Esophagus squamous epithelium (tissue), 5 donors: ENCODE data around the gene KIF13A. TPM values are rescaled to one million over a fixed set of nuclear protein-coding genes. Genes with fewer than 3 reads are reported as not detected.
A peak's percentile ranks its signal among the peaks of the same experiment; 100 is the strongest.
"Not testable (repeated sequence)": the region's sequence is repeated elsewhere in the genome, so short reads cannot be mapped to it uniquely, and the experiment has no call there.

ENCODE experiments used
- DNase-seq: peaks from one replicate; lab custom pipeline; 2025; lab: John Stamatoyannopoulos, UW
- H3K27ac ChIP-seq, 4 donors: fragments of 200-600 bp; sonication (generic); one replicate each; pipeline ENCODE4 v1.5.1; 2016 to 2019; ENCODE audit warnings: mild to moderate bottlenecking in 1 of 4
- H3K27me3 ChIP-seq, 4 donors: fragments of 200-600 bp; sonication (generic); 1 replicate in 3 of 4; 2 replicates in 1 of 4; pipeline versions ENCODE4 v1.5.1 to v1.6.0; 2017 to 2021; ENCODE audit warnings: antibody characterized with exemption in 1 of 4
- H3K36me3 ChIP-seq, 3 donors: fragments of 200-600 bp; sonication (generic); one replicate each; pipeline ENCODE4 v1.5.1; 2016 to 2019
- H3K4me1 ChIP-seq, 3 donors: fragments of 200-600 bp; sonication (generic); one replicate each; pipeline ENCODE4 v1.5.1; 2017 to 2019
- H3K4me3 ChIP-seq, 4 donors: fragments of 200-600 bp; sonication (generic); 1 replicate in 3 of 4; 2 replicates in 1 of 4; pipeline ENCODE4 v1.5.1; 2016 to 2019; ENCODE audit warnings: mild to moderate bottlenecking in 2 of 4, moderate library complexity in 1 of 4
- H3K9me3 ChIP-seq, 3 donors: fragments of 200-600 bp; sonication (generic); one replicate each; pipeline ENCODE4 v1.5.1; 2016 to 2019
- POLR2A ChIP-seq, 4 donors: fragments of 450-650 bp; IDR thresholded peaks; one replicate each; pipeline ENCODE4 v1.6.1; 2017; ENCODE audit warnings: antibody characterized with exemption in 4 of 4, mild to moderate bottlenecking in 4 of 4, moderate library complexity in 3 of 4
- WGBS, 2 donors: methylation state at CpG; one replicate each; pipeline ENCODE4 v1.1.5; 2018; 5-methylcytosine and 5-hydroxymethylcytosine counted together
- intact Hi-C: fragments of 100-400 bp; cut with DNase I; formaldehyde crosslinking; loops from one replicate; pipeline ENCODE4 v1.15.0; 2022
- total RNA-seq, 4 donors: library from RNA; depleted of rRNA; stranded (reverse); fragments of >200 nt; gene quantifications; one replicate each; pipeline ENCODE4 v1.1.0, GENCODE V29; 2016
- TF ChIP-seq, protein P1 (sequence below), 6 experiments: fragments of 450-650 bp in 4 of 6; fragments of 200-600 bp in 2 of 6; sonication (generic) in 2 of 6; IDR thresholded peaks; one replicate each; pipeline ENCODE4 v1.5.1; 2016 to 2019; ENCODE audit warnings: antibody characterized with exemption in 6 of 6, mild to moderate bottlenecking in 4 of 6, moderate library complexity in 4 of 6
- donor health status: DM: yes; HTN: yes; CAD: no.

Gene KIF13A
- total RNA-seq, 4 donors from 2014 or later: 18.7 to 34.5 (median 25.0) TPM

DNA sequence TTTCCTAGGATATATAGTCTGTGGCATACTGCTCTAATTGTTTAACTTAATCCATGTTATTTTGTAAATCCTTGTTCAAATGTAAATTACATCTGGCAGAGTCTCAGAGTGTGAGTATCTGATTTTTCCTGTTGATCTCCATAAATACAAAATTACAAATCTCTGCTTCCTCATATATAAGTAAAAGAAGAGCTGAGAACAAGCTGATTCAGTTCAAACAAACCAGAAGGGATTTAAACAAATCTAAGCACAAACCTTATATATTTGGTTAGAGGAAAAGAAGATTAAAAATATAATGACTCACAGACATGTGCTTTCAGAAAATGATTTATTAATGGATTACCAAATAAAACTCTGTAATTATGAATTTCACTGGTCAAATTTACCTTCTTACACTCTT lies 37.3 kb downstream of the KIF13A start:
- DNase-seq: no peak
- Histone ChIP-seq H3K27me3 (peaks cover 0 to 47% (median 0%) of the 10 kb centered on the region in 4 donors), H3K27ac (peak overlapping the region in 1 of 4 donors; percentile 18), H3K4me3 (no peak overlapping the region), H3K36me3 (no peaks in the 10 kb centered on the region), H3K4me1 (peaks cover 0 to 17% (median 0%) of the 10 kb centered on the region in 3 donors), H3K9me3 (no peaks in the 10 kb centered on the region)
- TF ChIP-seq, protein P1, sequence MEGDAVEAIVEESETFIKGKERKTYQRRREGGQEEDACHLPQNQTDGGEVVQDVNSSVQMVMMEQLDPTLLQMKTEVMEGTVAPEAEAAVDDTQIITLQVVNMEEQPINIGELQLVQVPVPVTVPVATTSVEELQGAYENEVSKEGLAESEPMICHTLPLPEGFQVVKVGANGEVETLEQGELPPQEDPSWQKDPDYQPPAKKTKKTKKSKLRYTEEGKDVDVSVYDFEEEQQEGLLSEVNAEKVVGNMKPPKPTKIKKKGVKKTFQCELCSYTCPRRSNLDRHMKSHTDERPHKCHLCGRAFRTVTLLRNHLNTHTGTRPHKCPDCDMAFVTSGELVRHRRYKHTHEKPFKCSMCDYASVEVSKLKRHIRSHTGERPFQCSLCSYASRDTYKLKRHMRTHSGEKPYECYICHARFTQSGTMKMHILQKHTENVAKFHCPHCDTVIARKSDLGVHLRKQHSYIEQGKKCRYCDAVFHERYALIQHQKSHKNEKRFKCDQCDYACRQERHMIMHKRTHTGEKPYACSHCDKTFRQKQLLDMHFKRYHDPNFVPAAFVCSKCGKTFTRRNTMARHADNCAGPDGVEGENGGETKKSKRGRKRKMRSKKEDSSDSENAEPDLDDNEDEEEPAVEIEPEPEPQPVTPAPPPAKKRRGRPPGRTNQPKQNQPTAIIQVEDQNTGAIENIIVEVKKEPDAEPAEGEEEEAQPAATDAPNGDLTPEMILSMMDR (IDR thresholded peaks at IDR 0.05): no peak
- TF ChIP-seq POLR2A (IDR thresholded peaks at IDR 0.05): no peak
- intact Hi-C loops: no loop called here

DNA sequence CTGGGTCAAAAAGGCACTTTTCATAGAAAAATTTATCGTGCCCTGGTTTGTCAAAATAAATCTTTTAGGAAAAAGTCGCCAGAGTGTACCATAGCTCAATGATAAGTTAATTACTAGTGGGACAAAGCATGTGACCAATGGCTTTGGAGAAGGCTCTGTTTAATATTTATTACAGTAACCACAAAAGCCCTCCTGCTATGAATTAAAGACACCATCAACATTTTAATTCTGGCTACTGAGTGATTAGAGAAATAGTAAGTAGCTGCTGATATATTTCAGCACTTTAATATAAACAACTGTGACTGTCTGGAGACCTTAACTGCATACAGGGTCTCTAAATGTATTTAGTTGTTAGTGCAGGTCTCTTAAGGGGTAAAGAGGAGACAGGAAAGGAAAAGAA lies 38.3 kb downstream of the KIF13A start:
- intact Hi-C loops: no loop called here
- H3K27ac ChIP-seq: no peak overlapping the region
- H3K4me1 ChIP-seq: peaks cover 0 to 22% (median 0%) of the 10 kb centered on the region in 3 donors
- TF ChIP-seq, protein P1 (IDR thresholded peaks at IDR 0.05): no peak
- no peak for TF ChIP-seq POLR2A (IDR thresholded peaks at IDR 0.05)
- peaks cover 0 to 40% (median 0%) of the 10 kb centered on the region in 4 donors for H3K27me3 ChIP-seq
- no peak overlapping the region for H3K4me3 ChIP-seq
- no peaks in the 10 kb centered on the region for H3K36me3 ChIP-seq
- no peak for DNase-seq
- no peaks in the 10 kb centered on the region for H3K9me3 ChIP-seq
- 87 to 89% methylated on average over 2 of the region's 2 CpGs for WGBS, 2 donors

DNA sequence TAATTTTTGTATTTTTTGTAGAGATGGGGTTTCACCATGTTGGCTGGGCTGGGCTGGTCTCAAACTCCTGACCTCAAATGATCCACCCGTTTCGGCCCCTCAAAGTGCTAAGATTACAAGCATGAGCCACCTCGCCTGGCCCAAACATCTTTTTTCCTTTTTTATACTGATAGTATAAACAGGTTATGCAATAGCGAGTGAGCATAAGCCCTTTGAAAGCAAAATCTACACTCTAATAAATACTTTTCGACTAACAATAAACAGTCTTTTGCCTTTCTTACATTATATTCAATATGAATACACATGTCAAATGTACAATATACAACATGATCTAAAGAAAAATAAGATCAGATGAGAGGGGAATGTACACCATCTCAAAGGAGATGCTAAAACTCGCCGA lies 38.7 kb downstream of the KIF13A start:
- no peak overlapping the region for H3K27ac ChIP-seq
- H3K4me3 ChIP-seq: no peak overlapping the region
- WGBS, 2 donors: 61 to 75% methylated on average over 7 of the region's 7 CpGs
- peaks cover 0 to 40% (median 0%) of the 10 kb centered on the region in 4 donors for H3K27me3 ChIP-seq
- no peaks in the 10 kb centered on the region for H3K36me3 ChIP-seq
- TF ChIP-seq, protein P1 (IDR thresholded peaks at IDR 0.05): no peak
- TF ChIP-seq POLR2A (IDR thresholded peaks at IDR 0.05): no peak
- H3K4me1 ChIP-seq: peaks cover 0 to 22% (median 0%) of the 10 kb centered on the region in 3 donors
- H3K9me3 ChIP-seq: no peaks in the 10 kb centered on the region
- no peak for DNase-seq
- intact Hi-C loops: no loop called here

DNA sequence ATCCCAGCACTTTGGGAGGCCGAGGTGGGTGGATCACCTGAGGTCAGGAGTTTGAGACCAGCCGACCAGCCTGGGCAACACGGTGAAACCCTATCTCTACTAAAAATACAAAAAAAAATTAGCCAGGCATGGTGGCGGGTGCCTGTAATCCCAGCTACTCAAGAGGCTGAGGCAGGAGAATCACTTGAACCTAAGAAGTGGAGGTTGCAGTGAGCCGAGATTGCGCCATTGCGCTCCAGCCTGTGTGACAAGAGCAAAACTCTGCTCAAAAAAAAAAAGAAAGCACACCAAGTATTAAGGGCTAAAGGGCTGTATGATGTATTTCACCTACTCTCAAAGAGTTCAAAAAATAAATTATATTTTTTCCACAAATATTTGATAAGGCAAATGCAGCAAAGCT lies 39.9 kb downstream of the KIF13A start:
- H3K36me3 ChIP-seq, intact Hi-C loops, H3K4me3 ChIP-seq, DNase-seq, H3K9me3 ChIP-seq, H3K27ac ChIP-seq: not testable (repeated sequence)
- 98 to 100% methylated on average over 3 to 7 of the region's 7 CpGs for WGBS, 2 donors
- Histone ChIP-seq H3K4me1 (peaks cover 0 to 22% (median 0%) of the 10 kb centered on the region in 3 donors), H3K27me3 (peaks cover 0 to 33% (median 0%) of the 10 kb centered on the region in 4 donors)

DNA sequence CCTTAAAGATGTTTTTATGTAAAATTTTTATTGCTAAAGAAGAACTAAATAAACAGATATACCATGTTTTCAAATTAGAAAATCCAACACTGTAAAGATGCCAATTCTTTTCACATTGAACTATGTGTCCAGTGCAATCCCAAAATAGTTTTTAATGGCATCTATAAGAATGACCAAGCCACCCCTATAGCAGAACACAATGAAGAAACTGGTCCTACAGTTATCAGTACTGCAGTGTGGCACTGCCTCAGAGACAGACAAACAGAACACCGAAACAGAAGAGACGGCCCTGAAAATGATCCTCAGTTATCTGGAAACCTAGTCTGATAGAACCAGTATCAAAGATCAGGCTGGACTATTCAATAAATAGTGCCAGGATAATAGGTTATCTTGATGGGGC lies 41.9 kb downstream of the KIF13A start:
- intact Hi-C loops: no loop called here
- 81 to 96% methylated on average over 2 of the region's 2 CpGs for WGBS, 2 donors
- no peak for DNase-seq
- Histone ChIP-seq H3K9me3 (no peaks in the 10 kb centered on the region), H3K36me3 (no peaks in the 10 kb centered on the region), H3K4me1 (peaks cover 0 to 22% (median 0%) of the 10 kb centered on the region in 3 donors), H3K27ac (no peak overlapping the region), H3K4me3 (no peak overlapping the region), H3K27me3 (peaks cover 0 to 21% (median 0%) of the 10 kb centered on the region in 4 donors)
- TF ChIP-seq POLR2A (IDR thresholded peaks at IDR 0.05): no peak
- TF ChIP-seq, protein P1 (IDR thresholded peaks at IDR 0.05): no peak

DNA sequence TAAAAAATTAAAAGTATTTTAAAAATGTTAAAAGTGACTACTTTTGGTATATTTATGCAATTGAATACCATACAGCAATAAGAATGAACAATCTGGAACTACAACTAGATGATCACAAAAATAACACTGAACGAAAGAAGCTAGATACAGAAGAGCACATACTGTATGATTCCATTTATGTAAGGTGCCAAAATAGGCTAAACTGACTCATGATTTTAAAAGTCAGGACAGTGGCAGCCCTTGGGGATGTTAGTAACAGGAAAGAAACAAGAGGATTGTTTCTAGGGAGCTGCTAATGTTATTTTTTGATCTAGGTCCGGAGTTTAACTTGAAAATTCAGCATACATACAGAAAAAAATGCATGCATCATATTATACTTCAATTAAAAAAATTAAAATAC lies 42.3 kb downstream of the KIF13A start:
- TF ChIP-seq, protein P1 (IDR thresholded peaks at IDR 0.05): no peak
- no peak for TF ChIP-seq POLR2A (IDR thresholded peaks at IDR 0.05)
- intact Hi-C loops: no loop called here
- H3K4me3 ChIP-seq: no peak overlapping the region
- no peaks in the 10 kb centered on the region for H3K36me3 ChIP-seq
- H3K4me1 ChIP-seq: peaks cover 0 to 18% (median 0%) of the 10 kb centered on the region in 3 donors
- H3K27ac ChIP-seq: no peak overlapping the region
- 50 to 57% methylated on average over 2 of the region's 2 CpGs for WGBS, 2 donors
- peaks cover 0 to 21% (median 0%) of the 10 kb centered on the region in 4 donors for H3K27me3 ChIP-seq
- no peaks in the 10 kb centered on the region for H3K9me3 ChIP-seq
- no peak for DNase-seq
